ENCODE results near the gene KCNIP4. TPM values are rescaled to one million over a fixed set of nuclear protein-coding genes. Genes with fewer than 3 reads are reported as not detected.

KCNIP4 gene
- total and polyA plus RNA-seq, 10 of the 15 experiments (the other 5 are each of a cell fraction or from before 2014, with no cell fraction given) = 0.03 to 0.23 (median 0.13) TPM; not detected in 7

GRCh38 chr4:20735931-20736330 lies 1212.6 kb downstream of the KCNIP4 start:
- Histone ChIP-seq H2AFZ (ENCODE audit: control insufficient read depth, low read depth, low read length) (no peak overlapping the region), H4K20me1 (ENCODE audit: control insufficient read depth, insufficient read depth) (no peaks in the 10 kb centered on the region), H3K4me1 (ENCODE audit: control insufficient read depth, insufficient read depth, low read length) (no peaks in the 10 kb centered on the region), H3K27me3 (replicated peaks in 1 of 2; ENCODE audit: control insufficient read depth in 2 of 2, insufficient read depth in 2 of 2, low read length in 1 of 2) (no peaks in the 10 kb centered on the region), H3K4me3 (no peak overlapping the region), H3K9me3 (replicated peaks; ENCODE audit: control insufficient read depth, insufficient read depth, low read length) (no peaks in the 10 kb centered on the region; the same call in 2 of the 3 replicates), H3K79me2 (ENCODE audit: control insufficient read depth, insufficient read depth, low read length) (no peaks in the 10 kb centered on the region), H3K4me2 (ENCODE audit: control insufficient read depth, insufficient read depth) (no peak overlapping the region), H3K9ac (ENCODE audit: control insufficient read depth, insufficient read depth, low read length) (no peak overlapping the region), H3K36me3 (ENCODE audit: control insufficient read depth in 2 of 2, insufficient read depth in 2 of 2, low read length in 1 of 2) (no peaks in the 10 kb centered on the region; a peak in 1 of 4 replicates), H3K27ac (ENCODE audit: control insufficient read depth, insufficient read depth) (no peak overlapping the region)
- no peak for TF ChIP-seq ETV6 (conservative IDR thresholded peaks at IDR 0.05 in 1 of 2, IDR thresholded peaks at IDR 0.05 in 1 of 2; ENCODE audit: borderline replicate concordance in 1 of 2, low read depth in 1 of 2)
- TF ChIP-seq NR2F1 (conservative IDR thresholded peaks at IDR 0.05) = no peak
- TF ChIP-seq SKIL (IDR thresholded peaks at IDR 0.05; ENCODE audit: low read depth, poor library complexity, severe bottlenecking) = no peak
- ChIA-PET CTCF (no interaction called here), RAD21 (ENCODE audit: unreplicated experiment) (no interaction called here), POLR2A (no interaction called here), SMC1A (ENCODE audit: uncharacterized antibody, unreplicated experiment) (no interaction called here)
- in situ Hi-C loops (cut with MboI) (no loop called here), intact Hi-C loops (cut with micrococcal nuclease; ENCODE audit: unreplicated experiment) (no loop called here)
- no TSS peak for BruUV-seq (replicated peaks)
- FAIRE-seq = no peak
- DNase-seq (ENCODE audit: low read depth, low spot score) = no peak
- ATAC-seq = no peak
- WGBS (ENCODE audit: insufficient coverage, insufficient replicate concordance, low lambda C conversion rate, missing lambda C conversion rate) = 97% methylated on average over 1 of the region's 1 CpG

- Histone ChIP-seq H3K79me2 (ENCODE audit: control insufficient read depth, insufficient read depth, low read length) (no peaks in the 10 kb centered on the region), H3K9ac (ENCODE audit: control insufficient read depth, insufficient read depth, low read length) (no peak overlapping the region), H2AFZ (ENCODE audit: control insufficient read depth, low read depth, low read length) (no peak overlapping the region), H3K4me2 (ENCODE audit: control insufficient read depth, insufficient read depth) (no peak overlapping the region), H3K4me1 (ENCODE audit: control insufficient read depth, insufficient read depth, low read length) (no peaks in the 10 kb centered on the region), H3K36me3 (ENCODE audit: control insufficient read depth in 2 of 2, insufficient read depth in 2 of 2, low read length in 1 of 2) (no peaks in the 10 kb centered on the region; a peak in 2 of 4 replicates), H3K4me3 (no peak overlapping the region), H4K20me1 (ENCODE audit: control insufficient read depth, insufficient read depth) (no peaks in the 10 kb centered on the region), H3K9me3 (replicated peaks; ENCODE audit: control insufficient read depth, insufficient read depth, low read length) (no peaks in the 10 kb centered on the region; the same call in 2 of the 3 replicates), H3K27ac (ENCODE audit: control insufficient read depth, insufficient read depth) (no peak overlapping the region), H3K27me3 (replicated peaks in 1 of 2; ENCODE audit: control insufficient read depth in 2 of 2, insufficient read depth in 2 of 2, low read length in 1 of 2) (no peaks in the 10 kb centered on the region)
- ChIA-PET CTCF (interaction anchor here (1.4 kb wide), 1 partner anchor 22 kb away, joined by 3 read pairs; no protein-coding TSS in a partner anchor), SMC1A (ENCODE audit: uncharacterized antibody, unreplicated experiment) (interaction anchor here (0.6 kb wide), 1 partner anchor 754 kb away, joined by 3 read pairs; no protein-coding TSS in a partner anchor), RAD21 (ENCODE audit: unreplicated experiment) (no interaction called here), POLR2A (no interaction called here)
- peak; percentile 96 for ATAC-seq
- 63% methylated on average over 6 of the region's 6 CpGs for WGBS (ENCODE audit: insufficient coverage, insufficient replicate concordance, low lambda C conversion rate, missing lambda C conversion rate)
- TF ChIP-seq NR2F1 (conservative IDR thresholded peaks at IDR 0.05) (no peak), MTA2 (IDR thresholded peaks at IDR 0.05; ENCODE audit: low read depth) (0 out of 2 replicates have a peak, but pooled peaks have one; percentile 17), MEF2B (IDR thresholded peaks at IDR 0.05; ENCODE audit: partially characterized antibody, poor library complexity, severe bottlenecking) (peak; percentile 14), ZNF384 (IDR thresholded peaks at IDR 0.05; ENCODE audit: borderline replicate concordance, low read depth, low read length) (peak; percentile 8; the same call in 1 of the 2 replicates)
- BruUV-seq (replicated peaks) = no TSS peak
- peak; percentile 2 for DNase-seq (ENCODE audit: low read depth, low spot score)
- in situ Hi-C loops (cut with MboI) = no loop called here
- intact Hi-C loops (cut with micrococcal nuclease; ENCODE audit: unreplicated experiment) = no loop called here
- no peak for FAIRE-seq
Measured at GRCh38 chr4:20724915-20725314, 1223.7 kb downstream of the KCNIP4 start.

All from GM12878 (cell line).